Endothelial cell (in vitro differentiated cells): ENCODE results near the gene FBN2. TPM values are rescaled to one million over a fixed set of nuclear protein-coding genes. Genes with fewer than 3 reads are reported as not detected.
A peak's percentile ranks its signal among the peaks of the same experiment; 100 is the strongest.

Experiments used
- DNase-seq: peaks from one replicate; pipeline ENCODE4 v3.0.0; 2021; ENCODE audit warnings: low spot score
- H3K27ac Mint-ChIP-seq: one replicate; pipeline ENCODE4 v1.8.0; 2021; ENCODE audit warnings: mixed read lengths, inconsistent platforms; ENCODE audit not compliant: unreplicated experiment
- H3K27me3 Mint-ChIP-seq: one replicate; pipeline ENCODE4 v1.8.0; 2021; ENCODE audit warnings: mild to moderate bottlenecking, moderate library complexity, mixed read lengths, inconsistent platforms; ENCODE audit not compliant: unreplicated experiment
- H3K36me3 Mint-ChIP-seq: one replicate; pipeline ENCODE4 v1.8.0; 2021; ENCODE audit warnings: mild to moderate bottlenecking, low read depth, mixed read lengths, inconsistent platforms; ENCODE audit not compliant: unreplicated experiment
- H3K4me1 Mint-ChIP-seq: one replicate; pipeline ENCODE4 v1.8.0; 2021; ENCODE audit warnings: mild to moderate bottlenecking, mixed read lengths, inconsistent platforms; ENCODE audit not compliant: unreplicated experiment
- H3K4me3 Mint-ChIP-seq: one replicate; pipeline ENCODE4 v1.8.0; 2021; ENCODE audit warnings: mild to moderate bottlenecking, mixed read lengths, inconsistent platforms; ENCODE audit not compliant: unreplicated experiment
- H3K9me3 Mint-ChIP-seq: one replicate; pipeline ENCODE4 v1.8.0; 2021; ENCODE audit warnings: mixed read lengths, inconsistent platforms; ENCODE audit not compliant: unreplicated experiment
- CTCF ChIP-seq: fragments of 200-600 bp; sonication (generic); IDR thresholded peaks from one replicate; pipeline ENCODE4 v1.5.0; 2021; ENCODE audit warnings: antibody characterized with exemption; ENCODE audit not compliant: unreplicated experiment
- total RNA-seq: library from RNA; stranded (reverse); fragmentation: NEBNext Ultra II Directional; extraction: Animal tissue kit (Norgen Biotek cat#: 25700); gene quantifications from one replicate; pipeline ENCODE4 v1.2.1, GENCODE V29; 2021; ENCODE audit not compliant: unreplicated experiment

Gene FBN2
- total RNA-seq, 1 donor from 2014 or later, result 106 TPM

GRCh38 chr5:128414469-128414868 lies 123.6 kb downstream of the FBN2 start:
- Mint-ChIP-seq H3K27me3 (no peaks in the 10 kb centered on the region), H3K4me1 (peaks cover 8% of the 10 kb centered on the region), H3K36me3 (peaks cover 5% of the 10 kb centered on the region), H3K4me3 (no peak overlapping the region), H3K9me3 (no peaks in the 10 kb centered on the region), H3K27ac (no peak overlapping the region)
- no peak for TF ChIP-seq CTCF
- no peak for DNase-seq

- peaks cover 5% of the 10 kb centered on the region for H3K36me3 Mint-ChIP-seq
Observed at GRCh38 chr5:128413356-128413755, 124.7 kb downstream of the FBN2 start.

GRCh38 chr5:128412145-128412930 lies 125.7 kb downstream of the FBN2 start:
- peaks cover 5% of the 10 kb centered on the region for H3K36me3 Mint-ChIP-seq
- peaks cover 8% of the 10 kb centered on the region for H3K4me1 Mint-ChIP-seq
- no peak overlapping the region for H3K4me3 Mint-ChIP-seq
- DNase-seq, result no peak
- no peaks in the 10 kb centered on the region for H3K9me3 Mint-ChIP-seq
- TF ChIP-seq CTCF, result no peak
- no peak overlapping the region for H3K27ac Mint-ChIP-seq
- H3K27me3 Mint-ChIP-seq, result no peaks in the 10 kb centered on the region

More at GRCh38 chr5:128413356-128413755, 124.7 kb downstream of the FBN2 start:
- no peaks in the 10 kb centered on the region for H3K9me3 Mint-ChIP-seq
- no peaks in the 10 kb centered on the region for H3K27me3 Mint-ChIP-seq
- DNase-seq, result no peak
- H3K4me1 Mint-ChIP-seq, result peaks cover 8% of the 10 kb centered on the region
- H3K27ac Mint-ChIP-seq, result peak overlapping the region; percentile 3
- no peak overlapping the region for H3K4me3 Mint-ChIP-seq
- no peak for TF ChIP-seq CTCF

GRCh38 chr5:128409166-128409800 lies 128.8 kb downstream of the FBN2 start:
- TF ChIP-seq CTCF, result no peak
- no peaks in the 10 kb centered on the region for H3K9me3 Mint-ChIP-seq
- no peak for DNase-seq
- H3K36me3 Mint-ChIP-seq, result peaks cover 12% of the 10 kb centered on the region
- no peak overlapping the region for H3K27ac Mint-ChIP-seq
- peaks cover 8% of the 10 kb centered on the region for H3K4me1 Mint-ChIP-seq
- H3K27me3 Mint-ChIP-seq, result no peaks in the 10 kb centered on the region
- H3K4me3 Mint-ChIP-seq, result no peak overlapping the region

GRCh38 chr5:128408622-128409021 lies 129.4 kb downstream of the FBN2 start:
- H3K27ac Mint-ChIP-seq, result no peak overlapping the region
- H3K4me1 Mint-ChIP-seq, result peaks cover 8% of the 10 kb centered on the region
- no peaks in the 10 kb centered on the region for H3K9me3 Mint-ChIP-seq
- no peak for DNase-seq
- H3K27me3 Mint-ChIP-seq, result no peaks in the 10 kb centered on the region
- no peak for TF ChIP-seq CTCF
- peaks cover 12% of the 10 kb centered on the region for H3K36me3 Mint-ChIP-seq
- no peak overlapping the region for H3K4me3 Mint-ChIP-seq
